ENCODE results near the gene FKBP4.

The FKBP4 gene

GRCh38 chr12:2752676-2753371 is 41.9 kb upstream of the FKBP4 start:
- H3K4me3 ChIP-seq (ENCODE audit: low read depth, low read length), result no peak overlapping the region
- TF ChIP-seq CTCF (IDR thresholded peaks at IDR 0.05; ENCODE audit: low read depth, low read length, missing control alignments), result no peak
- DNase-seq (ENCODE audit: low read depth), result peak; percentile 24
- in situ Hi-C loops (cut with HindIII; ENCODE audit: low sequenced_read_pairs), result no loop called here

- H3K4me3 ChIP-seq (ENCODE audit: low read depth, low read length), result no peak overlapping the region
- TF ChIP-seq CTCF (IDR thresholded peaks at IDR 0.05; ENCODE audit: low read depth, low read length, missing control alignments), result no peak
- in situ Hi-C loops (cut with HindIII; ENCODE audit: low sequenced_read_pairs), result no loop called here
- DNase-seq (ENCODE audit: low read depth), result no peak
Measured at GRCh38 chr12:2753536-2753935, 41.2 kb upstream of the FKBP4 start.

- no peak overlapping the region for H3K4me3 ChIP-seq (ENCODE audit: low read depth, low read length)
- no peak for DNase-seq (ENCODE audit: low read depth)
- in situ Hi-C loops (cut with HindIII; ENCODE audit: low sequenced_read_pairs), result no loop called here
- no peak for TF ChIP-seq CTCF (IDR thresholded peaks at IDR 0.05; ENCODE audit: low read depth, low read length, missing control alignments)
Measured at GRCh38 chr12:2754208-2754607, 40.6 kb upstream of the FKBP4 start.

- in situ Hi-C loops (cut with HindIII; ENCODE audit: low sequenced_read_pairs), result no loop called here
- no peak for TF ChIP-seq CTCF (IDR thresholded peaks at IDR 0.05; ENCODE audit: low read depth, low read length, missing control alignments)
- H3K4me3 ChIP-seq (ENCODE audit: low read depth, low read length), result no peak overlapping the region
- DNase-seq (ENCODE audit: low read depth), result no peak
Measured at GRCh38 chr12:2756756-2757155, 38.0 kb upstream of the FKBP4 start.

- no peak for TF ChIP-seq CTCF (IDR thresholded peaks at IDR 0.05; ENCODE audit: low read depth, low read length, missing control alignments)
- no peak overlapping the region for H3K4me3 ChIP-seq (ENCODE audit: low read depth, low read length)
- in situ Hi-C loops (cut with HindIII; ENCODE audit: low sequenced_read_pairs), result no loop called here
- DNase-seq (ENCODE audit: low read depth), result no peak
Measured at GRCh38 chr12:2759733-2760132, 35.0 kb upstream of the FKBP4 start.

GRCh38 chr12:2764398-2764797 is 30.4 kb upstream of the FKBP4 start:
- in situ Hi-C loops (cut with HindIII; ENCODE audit: low sequenced_read_pairs), result no loop called here
- no peak for TF ChIP-seq CTCF (IDR thresholded peaks at IDR 0.05; ENCODE audit: low read depth, low read length, missing control alignments)
- DNase-seq (ENCODE audit: low read depth), result no peak
- no peak overlapping the region for H3K4me3 ChIP-seq (ENCODE audit: low read depth, low read length)

Measured in astrocyte of the cerebellum (primary cell).